ENCODE results near the gene ZHX3.

Gene ZHX3

DNA sequence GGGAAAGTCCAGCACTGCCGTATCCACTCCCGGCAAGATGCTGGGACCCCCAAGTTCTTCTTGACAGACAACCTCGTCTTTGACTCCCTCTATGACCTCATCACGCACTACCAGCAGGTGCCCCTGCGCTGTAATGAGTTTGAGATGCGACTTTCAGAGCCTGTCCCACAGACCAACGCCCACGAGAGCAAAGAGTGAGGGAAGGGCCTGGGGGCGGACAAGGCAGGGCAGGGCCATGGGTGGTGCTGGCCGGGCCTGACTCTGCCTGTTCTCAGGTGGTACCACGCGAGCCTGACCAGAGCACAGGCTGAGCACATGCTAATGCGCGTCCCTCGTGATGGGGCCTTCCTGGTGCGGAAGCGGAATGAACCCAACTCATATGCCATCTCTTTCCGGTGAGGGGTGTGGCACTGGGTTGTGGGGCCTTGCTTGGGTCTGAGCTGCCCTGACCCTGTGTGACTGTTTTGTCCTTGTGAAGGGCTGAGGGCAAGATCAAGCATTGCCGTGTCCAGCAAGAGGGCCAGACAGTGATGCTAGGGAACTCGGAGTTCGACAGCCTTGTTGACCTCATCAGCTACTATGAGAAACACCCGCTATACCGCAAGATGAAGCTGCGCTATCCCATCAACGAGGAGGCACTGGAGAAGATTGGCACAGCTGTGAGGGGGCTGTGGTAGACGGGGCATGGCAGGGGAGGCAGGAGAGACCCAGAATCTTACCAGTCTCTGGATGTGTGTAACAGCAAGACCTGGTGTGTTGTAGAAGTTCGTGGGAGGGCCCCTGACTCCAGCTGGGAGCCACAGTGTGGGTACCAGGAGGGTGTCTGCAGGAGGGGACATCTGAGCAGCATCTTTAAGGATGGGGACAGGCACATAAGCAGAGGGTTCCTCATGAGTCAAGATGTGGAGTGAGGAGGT, 151.1 kb downstream of the ZHX3 start:
- Histone ChIP-seq H3K36me3 (ENCODE audit: insufficient read depth, low read length) (peaks cover 95% of the 10 kb centered on the region), H3K4me3 (ENCODE audit: low read length) (no peak overlapping the region), H3K27me3 (ENCODE audit: insufficient read depth, low read length) (no peaks in the 10 kb centered on the region), H2AFZ (ENCODE audit: low read depth, low read length) (no peak overlapping the region), H3K9me3 (ENCODE audit: low read length) (no peaks in the 10 kb centered on the region), H3K4me1 (ENCODE audit: insufficient read depth, low read length) (no peaks in the 10 kb centered on the region)

DNA sequence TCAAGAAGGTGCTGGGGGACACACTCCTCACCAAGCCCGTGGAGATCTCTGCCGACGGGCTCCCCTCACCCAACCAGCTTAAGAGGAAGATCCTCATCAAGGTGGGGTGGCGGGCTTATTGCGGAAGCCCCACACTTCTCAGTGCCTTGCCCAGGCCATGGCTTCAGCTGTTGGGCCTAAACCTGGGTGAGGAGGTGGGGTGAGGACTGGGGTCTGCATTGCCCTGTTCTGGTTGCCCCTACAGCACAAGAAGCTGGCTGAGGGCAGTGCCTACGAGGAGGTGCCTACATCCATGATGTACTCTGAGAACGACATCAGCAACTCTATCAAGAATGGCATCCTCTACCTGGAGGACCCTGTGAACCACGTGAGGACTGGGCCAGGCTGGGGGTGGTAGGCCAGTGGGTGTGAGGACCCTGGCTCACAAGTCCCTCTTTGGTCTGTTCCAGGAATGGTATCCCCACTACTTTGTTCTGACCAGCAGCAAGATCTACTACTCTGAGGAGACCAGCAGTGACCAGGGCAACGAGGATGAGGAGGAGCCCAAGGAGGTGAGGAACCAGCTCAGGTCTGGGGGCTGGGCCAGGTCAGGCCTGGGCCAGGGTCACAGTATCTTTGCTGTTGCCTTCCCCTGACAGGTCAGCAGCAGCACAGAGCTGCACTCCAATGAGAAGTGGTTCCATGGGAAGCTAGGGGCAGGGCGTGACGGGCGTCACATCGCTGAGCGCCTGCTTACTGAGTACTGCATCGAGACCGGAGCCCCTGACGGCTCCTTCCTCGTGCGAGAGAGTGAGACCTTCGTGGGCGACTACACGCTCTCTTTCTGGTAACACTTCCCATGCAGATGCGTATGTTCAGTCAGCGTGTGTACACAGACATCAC, 152.3 kb downstream of the ZHX3 start:
- no peaks in the 10 kb centered on the region for H3K4me1 ChIP-seq (ENCODE audit: insufficient read depth, low read length)
- H3K27me3 ChIP-seq (ENCODE audit: insufficient read depth, low read length): no peaks in the 10 kb centered on the region
- H3K36me3 ChIP-seq (ENCODE audit: insufficient read depth, low read length): peaks cover 97% of the 10 kb centered on the region
- no peaks in the 10 kb centered on the region for H3K9me3 ChIP-seq (ENCODE audit: low read length)
- H2AFZ ChIP-seq (ENCODE audit: low read depth, low read length): no peak overlapping the region
- H3K4me3 ChIP-seq (ENCODE audit: low read length): no peak overlapping the region

DNA sequence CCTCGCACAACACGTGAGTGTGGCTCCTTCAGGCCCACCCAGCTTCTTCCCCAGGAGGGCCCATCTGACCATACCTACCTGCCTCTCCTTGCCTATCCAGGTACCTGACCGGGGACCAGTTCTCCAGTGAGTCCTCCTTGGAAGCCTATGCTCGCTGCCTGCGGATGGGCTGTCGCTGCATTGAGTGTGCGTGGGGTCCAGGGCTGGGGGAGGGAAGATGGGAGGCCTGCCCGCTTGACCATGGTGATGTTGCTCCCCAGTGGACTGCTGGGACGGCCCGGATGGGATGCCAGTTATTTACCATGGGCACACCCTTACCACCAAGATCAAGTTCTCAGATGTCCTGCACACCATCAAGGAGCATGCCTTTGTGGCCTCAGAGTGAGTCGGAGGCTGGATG, 153.7 kb downstream of the ZHX3 start:
- peaks cover 97% of the 10 kb centered on the region for H3K36me3 ChIP-seq (ENCODE audit: insufficient read depth, low read length)
- H3K4me3 ChIP-seq (ENCODE audit: low read length): no peak overlapping the region
- no peaks in the 10 kb centered on the region for H3K9me3 ChIP-seq (ENCODE audit: low read length)
- no peaks in the 10 kb centered on the region for H3K27me3 ChIP-seq (ENCODE audit: insufficient read depth, low read length)
- H2AFZ ChIP-seq (ENCODE audit: low read depth, low read length): no peak overlapping the region
- no peaks in the 10 kb centered on the region for H3K4me1 ChIP-seq (ENCODE audit: insufficient read depth, low read length)

DNA sequence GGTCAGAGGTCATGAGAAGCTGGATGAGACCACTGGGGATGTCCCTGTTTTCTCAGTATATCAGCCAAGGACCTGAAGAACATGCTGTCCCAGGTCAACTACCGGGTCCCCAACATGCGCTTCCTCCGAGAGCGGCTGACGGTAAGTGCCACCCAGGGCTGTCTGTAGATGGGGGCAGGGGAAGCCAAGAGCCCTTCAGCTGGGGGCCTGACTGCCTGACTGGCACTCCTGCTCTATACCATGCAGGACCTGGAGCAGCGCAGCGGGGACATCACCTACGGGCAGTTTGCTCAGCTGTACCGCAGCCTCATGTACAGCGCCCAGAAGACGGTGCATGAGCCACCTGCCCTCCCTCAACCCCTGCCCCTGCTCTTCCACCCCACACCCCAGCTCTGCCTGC, 155.1 kb downstream of the ZHX3 start:
- H3K9me3 ChIP-seq (ENCODE audit: low read length): no peaks in the 10 kb centered on the region
- peaks cover 90% of the 10 kb centered on the region for H3K36me3 ChIP-seq (ENCODE audit: insufficient read depth, low read length)
- no peak overlapping the region for H3K4me3 ChIP-seq (ENCODE audit: low read length)
- H2AFZ ChIP-seq (ENCODE audit: low read depth, low read length): no peak overlapping the region
- no peaks in the 10 kb centered on the region for H3K4me1 ChIP-seq (ENCODE audit: insufficient read depth, low read length)
- no peaks in the 10 kb centered on the region for H3K27me3 ChIP-seq (ENCODE audit: insufficient read depth, low read length)

DNA sequence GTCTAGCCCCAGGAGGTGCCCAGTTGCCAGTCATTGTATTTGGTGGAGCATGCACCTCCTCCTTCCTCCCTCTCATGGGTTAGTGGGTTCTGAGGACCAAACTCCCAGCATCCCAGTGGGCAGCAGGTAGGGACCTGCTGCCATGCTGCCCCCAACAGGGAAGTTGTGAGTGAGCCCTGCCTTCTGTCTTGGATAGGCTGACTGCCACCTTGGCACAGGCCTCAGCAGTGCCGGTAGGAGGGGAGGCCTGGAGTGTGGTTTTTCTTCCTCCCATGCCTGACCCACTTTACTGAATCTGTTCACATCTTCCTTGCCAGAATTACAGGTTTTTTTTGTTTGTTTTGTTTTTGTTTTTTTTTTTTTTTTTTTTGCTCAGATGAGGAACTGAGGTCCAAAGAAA, 155.6 kb downstream of the ZHX3 start:
- peaks cover 88% of the 10 kb centered on the region for H3K36me3 ChIP-seq (ENCODE audit: insufficient read depth, low read length)
- H3K4me1 ChIP-seq (ENCODE audit: insufficient read depth, low read length): no peaks in the 10 kb centered on the region
- no peak overlapping the region for H3K4me3 ChIP-seq (ENCODE audit: low read length)
- no peaks in the 10 kb centered on the region for H3K27me3 ChIP-seq (ENCODE audit: insufficient read depth, low read length)
- H2AFZ ChIP-seq (ENCODE audit: low read depth, low read length): no peak overlapping the region
- H3K9me3 ChIP-seq (ENCODE audit: low read length): no peaks in the 10 kb centered on the region

DNA sequence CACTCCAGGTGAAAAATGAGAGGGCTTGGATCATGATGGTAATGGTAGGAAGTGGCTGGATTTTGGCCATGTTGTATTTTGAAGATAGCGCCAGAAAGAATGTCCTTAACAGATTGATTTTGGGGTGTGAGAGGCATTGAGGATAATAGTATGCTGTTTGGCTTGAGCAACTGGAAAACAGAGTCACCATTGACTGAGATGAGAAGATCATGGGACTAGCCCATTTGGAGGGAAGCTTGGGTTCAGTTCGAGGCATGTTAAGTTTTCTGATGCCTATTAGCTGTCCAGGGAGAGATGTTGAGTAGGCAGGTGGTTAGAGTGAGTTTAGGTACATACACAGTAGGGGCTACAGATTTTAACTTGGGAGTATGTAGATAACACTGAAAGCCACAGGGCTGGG, 156.8 kb downstream of the ZHX3 start:
- H3K36me3 ChIP-seq (ENCODE audit: insufficient read depth, low read length): peaks cover 79% of the 10 kb centered on the region
- H3K4me3 ChIP-seq (ENCODE audit: low read length): no peak overlapping the region
- H3K9me3 ChIP-seq (ENCODE audit: low read length): no peaks in the 10 kb centered on the region
- H3K27me3 ChIP-seq (ENCODE audit: insufficient read depth, low read length): no peaks in the 10 kb centered on the region
- no peaks in the 10 kb centered on the region for H3K4me1 ChIP-seq (ENCODE audit: insufficient read depth, low read length)
- no peak overlapping the region for H2AFZ ChIP-seq (ENCODE audit: low read depth, low read length)

DNA sequence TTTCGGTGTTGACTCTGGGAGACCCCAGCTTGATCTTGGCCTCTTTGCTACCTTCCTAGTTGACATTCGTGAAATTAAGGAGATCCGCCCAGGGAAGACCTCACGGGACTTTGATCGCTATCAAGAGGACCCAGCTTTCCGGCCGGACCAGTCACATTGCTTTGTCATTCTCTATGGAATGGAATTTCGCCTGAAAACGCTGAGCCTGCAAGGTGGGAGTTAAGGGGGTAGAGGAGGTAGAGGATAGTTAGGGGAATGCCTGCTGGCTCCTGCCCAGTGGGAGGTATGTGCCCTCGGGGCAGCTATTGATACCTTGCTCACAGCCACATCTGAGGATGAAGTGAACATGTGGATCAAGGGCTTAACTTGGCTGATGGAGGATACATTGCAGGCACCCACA, 158.0 kb downstream of the ZHX3 start:
- Histone ChIP-seq H3K36me3 (ENCODE audit: insufficient read depth, low read length) (peaks cover 71% of the 10 kb centered on the region), H3K4me1 (ENCODE audit: insufficient read depth, low read length) (no peaks in the 10 kb centered on the region), H2AFZ (ENCODE audit: low read depth, low read length) (no peak overlapping the region), H3K9me3 (ENCODE audit: low read length) (no peaks in the 10 kb centered on the region), H3K27me3 (ENCODE audit: insufficient read depth, low read length) (no peaks in the 10 kb centered on the region), H3K4me3 (ENCODE audit: low read length) (no peak overlapping the region)

DNA sequence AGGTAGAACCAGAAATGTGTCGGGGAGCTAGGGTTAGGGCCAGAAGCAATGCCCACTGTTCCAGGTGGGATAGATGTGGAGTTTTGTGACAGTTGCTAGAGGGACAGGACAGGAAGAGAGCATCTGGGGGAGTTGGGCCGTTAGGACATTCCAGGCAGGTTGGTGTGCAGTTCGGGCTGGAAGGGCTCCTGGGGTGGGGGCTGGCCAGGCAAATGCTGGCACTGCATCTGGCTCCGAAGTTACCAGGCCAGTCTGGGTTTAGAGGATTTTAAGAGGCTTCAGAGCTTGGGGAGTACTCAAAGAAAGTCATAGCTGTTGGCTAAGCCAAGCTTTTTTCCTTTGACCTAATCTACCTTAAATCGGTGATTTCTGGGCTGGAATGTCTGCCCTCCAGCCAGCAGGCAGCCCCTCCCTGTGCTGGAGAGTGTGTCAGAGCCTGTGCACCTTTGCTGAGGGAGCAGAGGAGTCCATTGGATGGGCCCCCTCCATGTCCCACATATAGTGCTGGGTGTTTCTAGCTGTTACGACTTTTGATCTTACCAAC, 159.4 kb downstream of the ZHX3 start:
- H3K4me1 ChIP-seq (ENCODE audit: insufficient read depth, low read length): no peaks in the 10 kb centered on the region
- H3K36me3 ChIP-seq (ENCODE audit: insufficient read depth, low read length): peaks cover 61% of the 10 kb centered on the region
- H3K9me3 ChIP-seq (ENCODE audit: low read length): no peaks in the 10 kb centered on the region
- no peak overlapping the region for H2AFZ ChIP-seq (ENCODE audit: low read depth, low read length)
- H3K4me3 ChIP-seq (ENCODE audit: low read length): no peak overlapping the region
- no peaks in the 10 kb centered on the region for H3K27me3 ChIP-seq (ENCODE audit: insufficient read depth, low read length)

DNA sequence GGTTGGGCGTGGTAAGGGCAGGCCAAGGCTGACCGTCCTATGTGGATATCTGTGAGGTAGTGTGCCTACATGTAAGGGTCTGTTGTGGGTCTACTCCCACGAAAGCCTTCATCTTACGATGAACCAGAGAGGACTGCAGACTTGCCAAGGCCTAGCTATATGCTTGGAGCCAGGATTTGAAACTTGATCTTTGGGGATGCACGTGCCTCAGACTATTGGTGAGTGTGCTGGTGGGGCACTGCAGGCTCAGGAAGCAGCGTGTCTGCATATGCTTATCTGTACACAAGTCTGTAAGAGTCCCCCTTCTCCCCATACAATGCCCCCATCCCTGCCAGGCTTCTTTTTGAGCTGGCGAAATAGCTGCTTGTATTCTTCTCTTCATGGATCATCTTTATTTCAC, 162.3 kb downstream of the ZHX3 start:
- no peaks in the 10 kb centered on the region for H3K4me1 ChIP-seq (ENCODE audit: insufficient read depth, low read length)
- H2AFZ ChIP-seq (ENCODE audit: low read depth, low read length): no peak overlapping the region
- H3K4me3 ChIP-seq (ENCODE audit: low read length): no peak overlapping the region
- peaks cover 39% of the 10 kb centered on the region for H3K36me3 ChIP-seq (ENCODE audit: insufficient read depth, low read length)
- H3K9me3 ChIP-seq (ENCODE audit: low read length): no peaks in the 10 kb centered on the region
- no peaks in the 10 kb centered on the region for H3K27me3 ChIP-seq (ENCODE audit: insufficient read depth, low read length)

DNA sequence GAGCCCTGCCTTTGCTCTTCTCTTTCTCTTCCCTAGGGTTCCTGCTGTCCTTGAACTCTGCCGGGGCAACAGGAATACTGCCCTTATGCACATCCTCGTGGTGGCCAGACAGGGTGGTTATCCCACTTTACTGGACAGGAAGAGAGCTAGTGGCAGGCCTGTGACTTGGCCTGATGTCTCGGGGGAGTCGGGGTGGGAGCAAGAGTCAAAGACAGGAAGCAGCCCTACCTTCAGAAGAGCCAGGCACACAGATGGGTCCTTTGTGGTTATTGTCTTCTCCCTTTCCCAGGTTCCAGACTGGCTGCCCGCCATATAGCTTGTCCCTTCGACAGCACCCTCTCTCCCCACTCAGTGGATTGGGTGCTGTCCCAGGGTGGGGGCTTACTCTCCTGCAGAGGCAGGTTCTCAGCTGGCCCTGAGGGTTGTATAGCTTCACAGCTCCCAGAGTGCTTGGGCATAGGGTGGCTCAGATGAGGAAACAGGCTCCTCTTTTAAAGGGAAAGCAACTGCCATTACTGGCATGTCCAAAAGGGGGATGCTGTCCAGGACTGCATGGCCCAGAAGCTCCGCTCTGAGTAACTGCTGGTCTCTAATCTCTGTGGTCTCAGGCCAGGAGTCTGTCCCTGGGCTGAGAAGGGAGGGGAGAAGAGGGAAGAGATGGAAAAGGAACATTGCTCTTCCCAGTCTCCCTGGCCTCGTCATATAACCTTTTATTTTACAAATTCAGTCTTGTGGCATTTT, 162.9 kb downstream of the ZHX3 start:
- H2AFZ ChIP-seq (ENCODE audit: low read depth, low read length): no peak overlapping the region
- H3K36me3 ChIP-seq (ENCODE audit: insufficient read depth, low read length): peaks cover 33% of the 10 kb centered on the region
- no peaks in the 10 kb centered on the region for H3K9me3 ChIP-seq (ENCODE audit: low read length)
- H3K4me3 ChIP-seq (ENCODE audit: low read length): no peak overlapping the region
- H3K27me3 ChIP-seq (ENCODE audit: insufficient read depth, low read length): no peaks in the 10 kb centered on the region
- H3K4me1 ChIP-seq (ENCODE audit: insufficient read depth, low read length): no peaks in the 10 kb centered on the region

DNA sequence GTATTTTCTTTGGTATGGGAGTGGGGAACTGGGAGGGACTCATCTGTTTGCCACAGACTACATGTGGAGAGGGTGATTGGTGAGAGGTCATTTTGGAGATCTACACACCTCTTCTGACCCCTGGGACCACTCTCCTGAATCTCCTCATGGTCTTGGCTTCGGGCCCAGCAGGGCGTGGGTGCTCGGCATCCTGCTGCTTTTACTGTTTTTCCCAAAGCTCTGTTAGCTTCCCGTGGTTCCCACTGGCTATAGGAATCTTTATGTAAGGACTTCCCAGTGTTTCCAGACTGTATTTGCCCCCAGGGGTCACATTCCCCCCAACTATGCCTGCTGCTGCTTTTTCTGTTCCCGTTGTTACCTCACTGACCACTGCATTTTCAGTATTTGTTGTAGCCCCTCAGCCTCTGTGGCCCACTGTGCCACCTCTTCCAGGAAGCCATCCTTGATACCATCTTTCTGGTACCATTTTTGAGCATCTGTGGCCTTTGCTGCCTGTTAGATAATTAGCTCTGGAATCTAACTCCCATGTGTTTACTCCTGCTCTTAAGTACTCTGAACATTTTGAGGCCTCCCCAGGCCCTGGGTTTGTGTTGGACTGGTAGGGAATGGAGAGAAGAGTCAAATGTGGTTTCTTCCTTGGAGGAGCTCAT, 165.3 kb downstream of the ZHX3 start:
- H2AFZ ChIP-seq (ENCODE audit: low read depth, low read length): no peak overlapping the region
- peaks cover 31% of the 10 kb centered on the region for H3K36me3 ChIP-seq (ENCODE audit: insufficient read depth, low read length)
- no peak overlapping the region for H3K4me3 ChIP-seq (ENCODE audit: low read length)
- H3K9me3 ChIP-seq (ENCODE audit: low read length): no peaks in the 10 kb centered on the region
- no peaks in the 10 kb centered on the region for H3K4me1 ChIP-seq (ENCODE audit: insufficient read depth, low read length)
- H3K27me3 ChIP-seq (ENCODE audit: insufficient read depth, low read length): no peaks in the 10 kb centered on the region

DNA sequence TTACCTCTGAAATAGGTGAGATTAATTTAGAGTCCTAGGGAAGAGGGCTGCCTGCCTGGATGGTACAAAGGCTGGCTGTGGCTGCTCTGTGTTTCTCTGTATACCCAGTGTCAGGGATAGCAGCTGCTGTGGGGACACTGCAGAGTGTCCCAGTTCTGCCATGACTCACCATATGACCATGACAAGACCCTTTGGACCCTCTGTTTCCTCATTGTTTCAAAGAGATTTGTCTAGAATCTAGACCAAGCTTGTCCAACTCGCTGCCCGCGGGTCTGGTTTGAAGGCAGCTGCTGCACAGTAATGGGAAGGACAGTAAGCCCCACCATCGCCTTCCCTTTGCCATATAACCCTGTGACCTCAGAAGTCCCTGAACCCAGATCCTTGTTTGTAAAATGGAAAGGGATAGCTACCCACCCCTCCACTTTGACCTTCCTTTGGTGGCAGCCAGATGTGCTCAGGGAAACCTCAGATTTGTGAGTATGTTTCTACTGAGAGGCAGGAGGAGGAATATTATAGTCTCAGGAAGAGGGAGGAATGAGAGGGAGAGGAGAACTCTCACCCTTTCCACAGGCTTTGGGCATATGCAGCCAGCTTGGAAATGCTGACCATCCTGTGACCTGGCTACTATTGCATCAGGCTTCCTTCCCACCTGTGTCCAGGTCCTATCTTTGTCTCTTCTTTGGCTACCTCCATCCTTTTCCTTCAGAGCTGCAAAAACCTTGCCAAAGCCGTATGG, 166.2 kb downstream of the ZHX3 start:
- Histone ChIP-seq H3K4me3 (ENCODE audit: low read length) (no peak overlapping the region), H3K27me3 (ENCODE audit: insufficient read depth, low read length) (no peaks in the 10 kb centered on the region), H3K4me1 (ENCODE audit: insufficient read depth, low read length) (no peaks in the 10 kb centered on the region), H3K9me3 (ENCODE audit: low read length) (no peaks in the 10 kb centered on the region), H2AFZ (ENCODE audit: low read depth, low read length) (no peak overlapping the region), H3K36me3 (ENCODE audit: insufficient read depth, low read length) (peaks cover 37% of the 10 kb centered on the region)

Measured in neuron (in vitro differentiated cells).